Measurements from ENCODE around the gene TMEM140.
"Not testable (repeated sequence)": the region's sequence is repeated elsewhere in the genome, so short reads cannot be mapped to it uniquely, and the experiment has no call there.

TMEM140 gene

GRCh38 chr7:135211946-135212685 is 64.2 kb downstream of the TMEM140 start:
- not testable (repeated sequence) for DNase-seq (ENCODE audit: extremely low read depth in 1 of 2, low read depth in 1 of 2)

- no peak for DNase-seq (ENCODE audit: extremely low read depth in 1 of 2, low read depth in 1 of 2)
Observed at GRCh38 chr7:135213831-135214230, 66.0 kb downstream of the TMEM140 start.

DNA sequence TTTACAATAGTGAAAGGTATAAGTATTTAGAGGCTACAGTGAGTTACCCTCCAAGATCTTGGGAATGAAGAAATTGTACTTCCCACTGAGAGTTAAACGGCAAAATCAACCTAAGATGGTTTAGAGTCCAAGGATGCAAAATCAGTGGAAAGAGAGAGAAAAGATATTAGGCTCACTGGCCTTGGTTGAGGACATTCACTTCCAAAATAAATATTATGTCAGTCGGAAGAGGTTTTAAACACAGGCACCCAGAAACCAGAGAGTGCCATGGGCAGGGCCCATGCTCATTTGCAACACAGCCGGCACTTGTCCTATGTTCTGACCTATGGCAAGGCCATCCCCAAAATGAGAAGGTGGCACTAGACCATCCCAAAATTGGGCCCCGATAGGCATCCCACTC is 67.3 kb downstream of the TMEM140 start:
- DNase-seq (ENCODE audit: extremely low read depth in 1 of 2, low read depth in 1 of 2), result no peak

DNA sequence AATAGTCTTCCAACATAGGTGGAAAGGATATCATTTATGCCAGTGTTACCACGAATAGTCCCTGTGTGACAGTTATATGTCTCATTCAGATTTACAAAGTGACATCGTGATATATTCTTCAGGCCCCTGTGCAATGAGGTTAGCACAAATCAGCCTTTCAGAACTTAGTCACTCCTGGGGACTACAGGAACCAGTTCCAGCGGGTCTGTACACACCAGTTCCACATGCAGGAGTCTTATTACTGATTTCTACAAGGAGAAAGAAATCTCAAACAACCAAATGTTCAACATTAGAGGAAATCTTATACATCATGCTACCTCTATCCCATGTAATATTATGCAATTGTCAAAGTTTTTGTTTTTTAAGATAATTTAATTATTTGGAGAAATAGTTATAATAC is 67.8 kb downstream of the TMEM140 start:
- DNase-seq (ENCODE audit: extremely low read depth in 1 of 2, low read depth in 1 of 2), result no peak

Data from stimulated activated CD8-positive, alpha-beta memory T cell treated with anti-CD3 and anti-CD28 coated beads, Interleukin-7, amount 100 ng/mL, for 48 hours (primary cell).